ENCODE results near the gene DAB2IP.

- TF ChIP-seq CTCF (IDR thresholded peaks at IDR 0.05) = no peak
- no peak for TF ChIP-seq POLR2AphosphoS5 (IDR thresholded peaks at IDR 0.05)
- no peak for TF ChIP-seq POLR2A (IDR thresholded peaks at IDR 0.05)
These were observed 175.3 kb downstream of the DAB2IP start for GRCh38 chr9:121826711-121827110.

Measured in prostate gland (tissue), 2 donors.